ENCODE data around the gene SYNPO2L. TPM values are rescaled to one million over a fixed set of nuclear protein-coding genes. Genes with fewer than 3 reads are reported as not detected.
"Not testable (repeated sequence)": the region's sequence is repeated elsewhere in the genome, so short reads cannot be mapped to it uniquely, and the experiment has no call there.

Gene SYNPO2L, protein sequence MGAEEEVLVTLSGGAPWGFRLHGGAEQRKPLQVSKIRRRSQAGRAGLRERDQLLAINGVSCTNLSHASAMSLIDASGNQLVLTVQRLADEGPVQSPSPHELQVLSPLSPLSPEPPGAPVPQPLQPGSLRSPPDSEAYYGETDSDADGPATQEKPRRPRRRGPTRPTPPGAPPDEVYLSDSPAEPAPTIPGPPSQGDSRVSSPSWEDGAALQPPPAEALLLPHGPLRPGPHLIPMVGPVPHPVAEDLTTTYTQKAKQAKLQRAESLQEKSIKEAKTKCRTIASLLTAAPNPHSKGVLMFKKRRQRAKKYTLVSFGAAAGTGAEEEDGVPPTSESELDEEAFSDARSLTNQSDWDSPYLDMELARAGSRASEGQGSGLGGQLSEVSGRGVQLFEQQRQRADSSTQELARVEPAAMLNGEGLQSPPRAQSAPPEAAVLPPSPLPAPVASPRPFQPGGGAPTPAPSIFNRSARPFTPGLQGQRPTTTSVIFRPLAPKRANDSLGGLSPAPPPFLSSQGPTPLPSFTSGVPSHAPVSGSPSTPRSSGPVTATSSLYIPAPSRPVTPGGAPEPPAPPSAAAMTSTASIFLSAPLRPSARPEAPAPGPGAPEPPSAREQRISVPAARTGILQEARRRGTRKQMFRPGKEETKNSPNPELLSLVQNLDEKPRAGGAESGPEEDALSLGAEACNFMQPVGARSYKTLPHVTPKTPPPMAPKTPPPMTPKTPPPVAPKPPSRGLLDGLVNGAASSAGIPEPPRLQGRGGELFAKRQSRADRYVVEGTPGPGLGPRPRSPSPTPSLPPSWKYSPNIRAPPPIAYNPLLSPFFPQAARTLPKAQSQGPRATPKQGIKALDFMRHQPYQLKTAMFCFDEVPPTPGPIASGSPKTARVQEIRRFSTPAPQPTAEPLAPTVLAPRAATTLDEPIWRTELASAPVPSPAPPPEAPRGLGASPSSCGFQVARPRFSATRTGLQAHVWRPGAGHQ
- total RNA-seq (0.79 TPM), polyA plus RNA-seq (0.06 TPM)

DNA sequence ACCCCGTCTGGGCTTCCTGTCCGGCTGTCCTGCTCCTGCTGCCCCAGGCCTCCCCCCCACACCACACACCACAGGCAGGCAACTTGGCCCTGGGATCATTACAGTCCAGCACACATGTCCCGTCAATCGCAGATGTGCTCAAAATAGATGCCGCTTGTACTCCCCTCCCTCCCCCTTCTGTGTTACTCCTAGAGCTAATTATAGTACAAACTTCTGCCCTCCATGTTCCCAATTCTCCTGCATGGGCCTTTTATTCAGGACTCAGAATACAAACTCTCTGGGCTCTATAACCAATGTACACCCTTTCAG is at the start of gene SYNPO2L:
Gene SYNPO2L (minus strand): TSS at position 40 of the 309 bp plus-strand sequence. CDS start 107 bp downstream, outside the sequence.
- WGBS = 44% methylated on average over 5 of the region's 5 CpGs
- no peak within 1 kb of the TSS for H3K27ac ChIP-seq (ENCODE audit: low read depth)
- no peaks in the 10 kb centered on the region for H3K4me1 ChIP-seq (ENCODE audit: insufficient read depth)
- DNase-seq (ENCODE audit: extremely low spot score) = no peak
- no peaks in the 10 kb centered on the region for H3K36me3 ChIP-seq (ENCODE audit: insufficient read depth)
- no peak within 1 kb of the TSS for H3K4me3 ChIP-seq (ENCODE audit: low read depth, low read length)

DNA sequence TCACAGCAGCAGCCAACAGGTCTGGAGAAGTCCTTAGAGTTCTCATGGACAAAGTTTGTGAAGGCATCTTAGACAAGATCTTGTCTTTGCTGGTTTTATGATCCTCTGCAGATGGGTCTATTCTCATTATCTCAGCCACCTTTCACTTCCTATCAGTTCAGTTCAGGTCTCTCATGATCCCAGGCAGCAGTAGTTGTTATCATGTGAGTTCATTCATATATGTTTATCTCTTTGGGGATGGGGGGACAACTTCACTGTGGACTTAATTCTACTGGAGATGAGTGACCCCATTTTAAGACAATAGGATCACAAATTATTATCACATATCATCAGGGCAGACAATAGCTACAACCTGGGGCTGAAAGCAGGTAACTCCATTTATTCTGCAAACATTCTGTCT is 48.1 kb upstream of the SYNPO2L start:
- not testable (repeated sequence) for H3K36me3 ChIP-seq (ENCODE audit: insufficient read depth); H3K4me1 ChIP-seq (ENCODE audit: insufficient read depth); H3K27ac ChIP-seq (ENCODE audit: low read depth); DNase-seq (ENCODE audit: extremely low spot score); H3K4me3 ChIP-seq (ENCODE audit: low read depth, low read length)

DNA sequence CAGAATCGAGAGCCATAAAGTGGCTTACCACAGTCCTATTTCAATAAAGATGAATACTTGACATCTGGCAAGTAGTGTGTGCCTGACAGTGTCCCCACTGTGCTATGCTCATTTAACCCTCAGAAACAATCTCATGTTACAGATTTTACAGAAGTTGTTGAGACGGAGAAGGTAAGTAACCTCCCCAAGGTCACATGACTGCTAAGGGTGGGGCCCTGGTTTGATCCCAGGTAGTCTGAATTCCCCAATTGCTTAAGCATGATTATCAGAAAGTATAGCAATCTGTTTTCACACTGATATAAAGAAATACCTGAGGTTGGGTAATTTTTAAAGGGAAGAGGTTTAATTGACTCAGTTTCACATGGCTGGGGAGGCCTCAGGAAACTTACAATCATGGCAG is 43.0 kb upstream of the SYNPO2L start:
- H3K4me3 ChIP-seq (ENCODE audit: low read depth, low read length); DNase-seq (ENCODE audit: extremely low spot score); H3K36me3 ChIP-seq (ENCODE audit: insufficient read depth); H3K27ac ChIP-seq (ENCODE audit: low read depth); H3K4me1 ChIP-seq (ENCODE audit: insufficient read depth): not testable (repeated sequence)
- 98% methylated on average over 2 of the region's 2 CpGs for WGBS

DNA sequence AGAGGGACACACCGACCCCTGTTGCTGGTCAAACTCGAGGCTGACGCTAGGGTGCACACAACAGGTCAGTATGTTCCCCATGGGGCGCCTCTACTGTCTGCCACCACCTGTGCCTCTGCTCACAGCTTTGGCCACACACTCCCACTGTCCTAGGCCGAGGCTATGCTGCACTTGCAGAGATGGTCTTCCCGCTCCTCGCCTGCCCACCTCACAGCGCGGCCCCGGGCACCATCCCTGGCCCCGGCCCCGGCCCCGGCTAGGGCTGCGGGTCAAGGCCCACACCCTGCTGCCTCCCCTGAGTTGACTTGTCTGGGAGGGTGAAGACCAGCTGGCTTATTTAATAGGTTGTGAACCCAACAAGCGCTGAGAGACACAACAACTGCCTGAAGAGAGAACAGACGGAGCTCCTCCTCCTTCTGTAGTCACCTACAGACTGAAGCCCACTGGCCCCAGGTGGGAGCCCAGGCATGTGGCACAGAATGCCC is 41.9 kb upstream of the SYNPO2L start, which contains the start of gene AGAP5:
Gene AGAP5 (minus strand): TSS at position 435 of the 485 bp plus-strand sequence. CDS start 354 bp downstream, at position 81.
- H3K4me3 ChIP-seq (ENCODE audit: low read depth, low read length); H3K27ac ChIP-seq (ENCODE audit: low read depth); H3K4me1 ChIP-seq (ENCODE audit: insufficient read depth); H3K36me3 ChIP-seq (ENCODE audit: insufficient read depth); DNase-seq (ENCODE audit: extremely low spot score): not testable (repeated sequence)
- WGBS = 94% methylated on average over 16 of the region's 16 CpGs

DNA sequence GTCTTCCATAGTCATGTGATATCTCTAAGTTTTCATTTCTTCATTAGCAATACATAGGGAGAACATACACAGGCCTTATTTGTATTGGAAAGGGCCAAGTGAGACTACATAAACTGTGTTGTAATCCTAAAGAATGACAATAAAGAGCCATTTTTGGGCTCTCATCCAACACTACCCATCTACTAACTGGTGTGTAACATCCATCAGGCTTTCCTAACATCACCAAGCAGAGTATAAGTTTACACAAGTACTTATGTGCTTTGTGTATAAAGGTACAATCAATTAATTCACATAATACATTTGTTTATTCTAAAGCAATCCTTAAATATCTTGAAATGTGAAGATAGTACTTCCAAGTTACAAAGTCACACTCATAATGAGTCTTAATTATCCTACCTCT is 39.5 kb upstream of the SYNPO2L start:
- not testable (repeated sequence) for DNase-seq (ENCODE audit: extremely low spot score); H3K27ac ChIP-seq (ENCODE audit: low read depth); H3K36me3 ChIP-seq (ENCODE audit: insufficient read depth); H3K4me1 ChIP-seq (ENCODE audit: insufficient read depth); H3K4me3 ChIP-seq (ENCODE audit: low read depth, low read length)

DNA sequence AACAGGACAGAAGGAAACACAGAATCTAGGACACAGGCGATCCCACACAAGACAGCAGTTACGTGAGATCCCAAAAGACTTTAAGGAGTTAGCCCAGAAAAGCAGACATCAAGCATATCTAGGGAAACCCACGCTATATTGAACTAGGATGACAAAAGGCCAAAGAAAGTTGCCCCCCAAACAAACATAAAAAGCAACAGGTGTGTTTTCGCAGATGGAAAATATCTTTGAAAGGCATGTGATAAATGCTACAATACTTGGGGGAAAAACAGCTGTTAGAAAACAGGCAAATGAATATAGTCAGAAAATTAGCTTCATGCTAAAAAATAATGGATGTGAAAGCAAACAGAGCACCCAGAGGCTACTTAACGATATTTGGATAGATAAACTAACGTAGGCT is 34.9 kb upstream of the SYNPO2L start:
- H3K36me3 ChIP-seq (ENCODE audit: insufficient read depth); H3K4me1 ChIP-seq (ENCODE audit: insufficient read depth); H3K4me3 ChIP-seq (ENCODE audit: low read depth, low read length); DNase-seq (ENCODE audit: extremely low spot score); H3K27ac ChIP-seq (ENCODE audit: low read depth): not testable (repeated sequence)
- WGBS = 94% methylated on average over 6 of the region's 6 CpGs

DNA sequence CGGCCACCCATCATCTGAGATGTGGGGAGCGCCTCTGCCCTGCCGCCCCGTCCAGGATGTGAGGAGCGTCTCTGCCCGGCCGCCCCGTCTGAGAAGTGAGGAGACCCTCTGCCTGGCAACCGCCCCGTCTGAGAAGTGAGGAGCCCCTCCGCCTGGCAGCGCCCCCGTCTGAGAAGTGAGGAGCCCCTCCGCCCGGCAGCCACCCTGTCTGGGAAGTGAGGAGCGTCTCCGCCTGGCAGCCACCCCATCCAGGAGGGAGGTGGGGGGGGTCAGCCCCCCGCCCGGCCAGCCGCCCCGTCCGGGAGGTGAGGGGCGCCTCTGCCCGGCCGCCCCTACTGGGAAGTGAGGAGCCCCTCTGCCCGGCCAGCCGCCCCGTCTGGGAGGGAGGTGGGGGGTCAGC is 33.8 kb upstream of the SYNPO2L start:
- WGBS = 98% methylated on average over 22 of the region's 28 CpGs
- not testable (repeated sequence) for H3K27ac ChIP-seq (ENCODE audit: low read depth); H3K4me3 ChIP-seq (ENCODE audit: low read depth, low read length); H3K36me3 ChIP-seq (ENCODE audit: insufficient read depth); DNase-seq (ENCODE audit: extremely low spot score); H3K4me1 ChIP-seq (ENCODE audit: insufficient read depth)

DNA sequence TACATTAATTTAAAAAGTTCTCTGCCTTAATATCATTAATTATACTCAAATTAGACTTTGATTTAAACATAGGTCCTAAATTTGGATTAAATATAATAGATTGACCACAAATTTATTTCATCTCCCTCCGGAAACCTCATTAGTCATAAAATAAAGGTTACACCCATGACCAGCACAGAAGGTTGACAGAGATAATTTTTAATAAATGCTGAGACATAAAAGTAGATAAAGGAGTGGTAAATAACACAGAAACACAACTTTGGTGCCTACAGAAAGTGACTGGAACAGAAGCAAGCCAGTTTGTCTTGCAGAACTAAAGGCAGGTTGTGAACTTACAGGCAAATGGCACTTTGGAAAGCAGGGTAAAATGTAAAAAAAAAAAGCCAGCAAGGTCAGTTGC is 31.8 kb upstream of the SYNPO2L start:
- H3K27ac ChIP-seq (ENCODE audit: low read depth); H3K36me3 ChIP-seq (ENCODE audit: insufficient read depth); H3K4me1 ChIP-seq (ENCODE audit: insufficient read depth); DNase-seq (ENCODE audit: extremely low spot score); H3K4me3 ChIP-seq (ENCODE audit: low read depth, low read length): not testable (repeated sequence)
- WGBS = 88% methylated on average over 1 of the region's 1 CpG

DNA sequence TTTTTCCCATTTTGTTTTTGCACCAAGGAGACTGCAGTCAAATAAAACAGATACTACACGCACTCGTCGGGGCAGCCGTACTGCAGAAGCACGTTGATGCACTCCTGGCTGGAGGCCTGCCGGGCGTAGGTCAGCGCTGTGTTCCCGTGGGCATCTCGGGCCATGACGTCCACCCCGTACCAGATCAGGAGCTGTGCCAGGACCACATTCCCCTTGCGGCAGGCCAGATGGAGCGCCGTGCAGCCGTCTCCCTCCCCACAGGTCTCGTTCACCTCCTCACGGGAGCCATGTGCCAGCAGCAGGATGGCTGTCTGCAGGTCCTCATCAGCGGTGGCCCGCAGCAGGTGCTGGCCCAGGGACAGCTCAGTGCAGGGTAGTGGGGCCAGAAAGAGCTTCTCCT is 18.7 kb upstream of the SYNPO2L start:
- H3K4me1 ChIP-seq (ENCODE audit: insufficient read depth); H3K27ac ChIP-seq (ENCODE audit: low read depth); DNase-seq (ENCODE audit: extremely low spot score); H3K4me3 ChIP-seq (ENCODE audit: low read depth, low read length); H3K36me3 ChIP-seq (ENCODE audit: insufficient read depth): not testable (repeated sequence)
- whole genome bisulfite sequencing = 90% methylated on average over 14 of the region's 20 CpGs

DNA sequence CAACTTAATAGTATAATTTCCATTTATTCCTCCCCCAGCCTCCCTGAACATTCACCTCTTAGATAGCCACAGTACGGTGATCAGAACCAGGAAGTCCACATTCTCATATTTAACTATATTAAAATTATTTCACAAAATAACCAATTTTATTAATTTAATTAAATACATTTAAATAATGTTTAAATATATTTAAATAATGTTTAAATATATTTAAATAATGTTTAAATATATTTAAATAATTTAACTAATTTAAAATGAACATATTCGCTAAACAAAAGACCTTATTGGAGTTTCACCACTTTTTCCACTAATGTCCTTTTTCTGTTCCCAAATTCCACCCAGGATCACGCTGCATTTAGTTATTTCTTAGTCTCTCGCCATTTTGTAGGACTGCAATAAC is 12.5 kb upstream of the SYNPO2L start:
- not testable (repeated sequence) for H3K4me1 ChIP-seq (ENCODE audit: insufficient read depth); H3K4me3 ChIP-seq (ENCODE audit: low read depth, low read length); DNase-seq (ENCODE audit: extremely low spot score); H3K27ac ChIP-seq (ENCODE audit: low read depth); H3K36me3 ChIP-seq (ENCODE audit: insufficient read depth)
- 96% methylated on average over 3 of the region's 4 CpGs for WGBS

DNA sequence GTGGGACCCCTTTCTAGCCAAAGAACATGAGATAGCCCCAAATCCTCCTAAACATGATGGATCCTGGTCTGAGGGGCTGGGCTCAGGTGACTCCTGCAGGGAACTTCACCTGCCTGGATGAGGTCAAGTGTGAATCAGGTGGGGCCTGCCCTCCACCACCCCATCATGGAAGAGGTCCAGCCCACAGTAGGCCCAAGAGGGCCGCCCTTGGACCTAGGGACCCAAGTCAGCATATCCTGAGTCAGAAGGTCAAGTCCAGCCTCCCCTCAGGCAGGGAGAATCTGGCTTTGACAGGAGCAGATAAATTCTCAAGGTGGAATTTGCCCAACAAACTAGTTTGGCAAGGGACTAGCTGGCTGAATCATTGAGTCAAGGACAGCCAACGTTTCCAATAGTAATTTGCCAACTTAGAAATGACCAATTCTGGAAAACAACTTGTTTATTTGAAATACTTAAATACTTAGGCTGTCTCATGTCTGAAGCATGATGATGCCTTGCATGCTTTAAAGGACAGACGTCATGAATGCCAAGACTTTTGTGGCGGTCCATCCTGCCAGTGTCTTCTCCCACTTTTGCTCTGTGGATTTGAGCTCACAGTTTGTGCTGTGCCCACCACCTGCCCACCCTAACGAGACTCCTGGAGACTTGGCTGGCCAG is 10.5 kb upstream of the SYNPO2L start:
- H3K4me1 ChIP-seq (ENCODE audit: insufficient read depth); DNase-seq (ENCODE audit: extremely low spot score); H3K4me3 ChIP-seq (ENCODE audit: low read depth, low read length); H3K27ac ChIP-seq (ENCODE audit: low read depth); H3K36me3 ChIP-seq (ENCODE audit: insufficient read depth): not testable (repeated sequence)
- WGBS = 67% methylated on average over 4 of the region's 5 CpGs

DNA sequence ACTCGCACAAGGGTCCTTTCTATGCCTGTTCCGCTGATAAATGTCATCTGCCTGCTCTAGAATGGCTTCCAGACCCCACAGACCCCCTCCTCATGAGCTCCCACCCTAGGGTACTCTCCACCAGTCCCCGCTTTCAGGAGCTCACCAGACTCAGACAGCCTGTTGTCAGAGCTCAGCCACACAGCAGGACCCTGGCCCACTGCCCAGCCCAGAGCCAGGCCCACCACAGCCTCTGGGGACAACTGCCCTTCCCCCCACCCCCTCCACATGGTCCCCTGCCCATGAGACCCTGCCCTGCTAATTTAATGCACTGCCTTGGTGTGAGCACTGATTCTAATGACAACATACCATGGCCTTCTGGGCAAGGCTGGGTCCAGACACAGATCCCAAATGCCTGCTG is 9.8 kb upstream of the SYNPO2L start:
- H3K27ac ChIP-seq (ENCODE audit: low read depth); DNase-seq (ENCODE audit: extremely low spot score); H3K4me1 ChIP-seq (ENCODE audit: insufficient read depth); H3K36me3 ChIP-seq (ENCODE audit: insufficient read depth); H3K4me3 ChIP-seq (ENCODE audit: low read depth, low read length): not testable (repeated sequence)
- 72% methylated on average over 3 of the region's 3 CpGs for WGBS

DNA sequence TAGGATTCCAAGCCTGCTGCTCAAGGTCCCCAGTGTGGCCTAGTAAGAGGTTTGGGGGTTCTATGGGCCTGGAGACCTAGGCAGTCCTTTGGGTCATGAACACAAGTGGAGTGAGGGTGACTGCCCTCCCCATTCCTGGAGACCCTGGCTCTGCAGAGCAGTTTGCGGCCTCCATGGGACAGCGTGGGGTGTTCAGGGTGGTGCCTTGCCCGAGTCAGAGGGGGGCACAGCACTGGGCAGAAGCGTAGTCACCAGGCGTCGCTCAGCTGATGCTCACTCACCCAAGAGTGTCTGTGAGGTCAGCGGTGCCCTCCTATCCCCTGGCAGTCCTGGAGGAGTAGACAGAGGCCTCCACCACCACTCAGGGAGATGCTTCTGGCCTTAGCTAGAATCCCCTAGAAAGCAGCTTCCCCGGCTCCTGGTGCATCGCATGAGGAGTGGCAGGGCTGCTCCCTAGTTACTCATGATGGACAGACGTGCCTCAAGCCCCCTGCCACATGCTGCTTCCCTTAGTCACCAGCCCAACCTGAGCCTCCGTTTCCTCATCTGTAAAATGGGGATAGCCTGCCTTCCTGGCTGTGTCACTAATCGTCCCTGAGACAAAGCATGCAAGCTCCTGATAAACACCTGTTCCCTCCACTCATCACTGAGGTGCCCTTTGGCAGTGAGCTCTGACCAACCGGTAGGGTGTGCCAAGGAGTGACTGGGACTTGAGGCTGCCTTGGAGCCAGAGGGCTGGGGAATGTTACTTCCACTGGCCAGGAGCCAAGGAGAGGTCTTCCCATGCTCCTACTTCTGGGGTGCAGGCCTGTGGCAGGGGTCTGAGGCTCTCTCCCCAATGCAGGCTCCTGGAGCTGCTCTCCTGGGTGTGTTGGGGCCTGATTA is 8.6 kb upstream of the SYNPO2L start:
- H3K4me3 ChIP-seq (ENCODE audit: low read depth, low read length); H3K27ac ChIP-seq (ENCODE audit: low read depth); H3K4me1 ChIP-seq (ENCODE audit: insufficient read depth); DNase-seq (ENCODE audit: extremely low spot score); H3K36me3 ChIP-seq (ENCODE audit: insufficient read depth): not testable (repeated sequence)
- WGBS = 74% methylated on average over 13 of the region's 13 CpGs

Data from urinary bladder (tissue), 4 donors.